GM18498 (cell line): ENCODE results near the gene FAM78A.

Source experiments
- ATAC-seq: cut with Tn5 transposase; IDR thresholded peaks from one replicate; pipeline ENCODE4 v1.9.1; 2021; ENCODE audit warnings: mild to moderate bottlenecking, moderate library complexity; ENCODE audit not compliant: unreplicated experiment

The FAM78A gene

GRCh38 chr9:131240047-131240921 is 36.0 kb downstream of the FAM78A start:
- ATAC-seq, result no peak

GRCh38 chr9:131239161-131239975 is 36.9 kb downstream of the FAM78A start:
- ATAC-seq, result no peak

- peak; percentile 28 for ATAC-seq
These were observed 37.8 kb downstream of the FAM78A start for GRCh38 chr9:131238402-131239021.

- ATAC-seq, result peak; percentile 93
These were observed 38.3 kb downstream of the FAM78A start for GRCh38 chr9:131237931-131238401.

GRCh38 chr9:131237291-131237690 is 39.0 kb downstream of the FAM78A start:
- ATAC-seq, result no peak

GRCh38 chr9:131236761-131237160 is 39.5 kb downstream of the FAM78A start:
- ATAC-seq, result no peak

GRCh38 chr9:131236161-131236560 is 40.1 kb downstream of the FAM78A start:
- no peak for ATAC-seq

- no peak for ATAC-seq
These were observed 40.8 kb downstream of the FAM78A start for GRCh38 chr9:131235480-131235851.

- no peak for ATAC-seq
These were observed 41.4 kb downstream of the FAM78A start for GRCh38 chr9:131234799-131235479.

GRCh38 chr9:131233995-131234394 is 42.3 kb downstream of the FAM78A start:
- no peak for ATAC-seq

- ATAC-seq, result no peak
These were observed 42.8 kb downstream of the FAM78A start for GRCh38 chr9:131233556-131233955.

GRCh38 chr9:131228988-131229387 is 47.3 kb downstream of the FAM78A start:
- ATAC-seq, result no peak

GRCh38 chr9:131227959-131228460 is 48.3 kb downstream of the FAM78A start:
- no peak for ATAC-seq

GRCh38 chr9:131227112-131227958 is 49.0 kb downstream of the FAM78A start:
- no peak for ATAC-seq

GRCh38 chr9:131226226-131226625 is 50.1 kb downstream of the FAM78A start:
- ATAC-seq, result no peak

- no peak for ATAC-seq
These were observed 53.9 kb downstream of the FAM78A start for GRCh38 chr9:131222460-131222859.

GRCh38 chr9:131220485-131220884 is 55.8 kb downstream of the FAM78A start:
- ATAC-seq, result no peak

GRCh38 chr9:131218370-131218769 is 57.9 kb downstream of the FAM78A start:
- no peak for ATAC-seq

- no peak for ATAC-seq
These were observed 58.8 kb downstream of the FAM78A start for GRCh38 chr9:131217331-131218031.
